GM12873 (cell line): ENCODE measurements around the gene TMEM119.

Source experiments
- CTCF ChIP-seq: IDR thresholded peaks from 2 replicates; pipeline ENCODE4 v1.5.1; 2012; ENCODE audit warnings: low read depth, mild to moderate bottlenecking, moderate library complexity, low read length, control low read depth; ENCODE audit not compliant: insufficient read depth; ENCODE audit errors: missing control alignments

The TMEM119 gene, protein sequence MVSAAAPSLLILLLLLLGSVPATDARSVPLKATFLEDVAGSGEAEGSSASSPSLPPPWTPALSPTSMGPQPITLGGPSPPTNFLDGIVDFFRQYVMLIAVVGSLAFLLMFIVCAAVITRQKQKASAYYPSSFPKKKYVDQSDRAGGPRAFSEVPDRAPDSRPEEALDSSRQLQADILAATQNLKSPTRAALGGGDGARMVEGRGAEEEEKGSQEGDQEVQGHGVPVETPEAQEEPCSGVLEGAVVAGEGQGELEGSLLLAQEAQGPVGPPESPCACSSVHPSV

DNA sequence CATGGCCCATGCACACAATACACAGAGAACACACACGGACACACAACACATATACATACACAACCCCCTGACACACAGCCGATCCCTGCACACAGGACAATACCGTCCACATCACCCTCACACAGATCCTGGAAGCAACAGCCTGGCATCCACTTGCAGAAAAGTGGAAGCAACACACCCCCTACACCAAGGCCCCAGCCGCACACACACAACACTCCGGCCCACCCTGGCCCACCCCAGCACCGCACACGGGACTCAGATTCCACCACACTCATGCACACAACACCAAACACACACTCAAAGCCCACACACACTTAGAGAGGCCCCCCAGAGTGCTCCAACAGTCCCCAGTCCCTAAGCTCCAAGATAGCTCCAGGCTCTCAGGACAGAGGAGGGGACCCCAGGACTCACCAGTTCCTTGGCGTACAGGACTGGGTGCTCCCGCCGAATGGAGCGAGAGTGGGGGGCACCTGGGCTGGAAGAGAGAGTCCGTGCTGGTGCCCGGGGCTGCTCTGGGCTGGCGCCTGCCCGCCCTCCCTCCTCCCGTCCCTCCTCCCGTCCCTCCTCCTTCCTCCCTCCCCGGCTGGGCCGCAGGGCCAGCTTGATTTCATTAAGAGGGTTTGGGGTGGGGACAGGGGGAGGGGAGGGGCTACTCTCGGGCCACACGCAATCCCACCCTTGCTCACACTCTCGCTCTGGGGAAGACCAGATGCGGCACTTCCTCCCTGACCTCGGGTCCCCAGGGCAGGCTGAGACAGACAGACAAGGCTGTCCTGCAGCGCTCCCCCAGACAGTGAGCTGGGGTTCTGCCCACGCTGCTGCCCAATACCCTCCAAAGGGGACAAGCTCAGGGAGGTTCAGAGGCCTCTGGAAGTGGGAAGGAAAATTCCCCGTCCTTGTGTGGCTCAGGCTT lies at the start of gene TMEM119:
TMEM119 (minus strand) TSS at position 526 of the 913 bp plus-strand sequence. CDS start 5,701 bp downstream, outside the sequence.
- no peak for TF ChIP-seq CTCF

- no peak for TF ChIP-seq CTCF
Measured at GRCh38 chr12:108646600-108647579, 49.0 kb upstream of the TMEM119 start.

GRCh38 chr12:108645686-108646599 lies 48.1 kb upstream of the TMEM119 start:
- no peak for TF ChIP-seq CTCF

DNA sequence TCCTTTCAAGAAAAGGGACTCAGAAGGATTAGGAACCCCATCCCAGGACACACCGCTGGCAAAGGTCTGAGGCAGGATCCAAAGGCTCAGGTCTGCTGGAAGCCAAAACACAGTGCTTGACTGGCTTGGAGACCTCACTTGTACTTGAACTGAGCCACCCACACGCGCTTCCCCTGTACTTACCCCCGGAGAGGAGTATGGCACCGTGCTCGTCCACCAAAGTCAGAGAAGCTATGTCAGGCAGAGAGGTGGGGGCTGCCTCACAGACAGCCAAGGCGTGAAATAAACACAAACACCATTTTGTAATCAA lies 46.9 kb upstream of the TMEM119 start:
- no peak for TF ChIP-seq CTCF

GRCh38 chr12:108643941-108644810 lies 46.3 kb upstream of the TMEM119 start:
- no peak for TF ChIP-seq CTCF
